Measurements from ENCODE around the gene GTPBP6. TPM values are rescaled to one million over a fixed set of nuclear protein-coding genes. Genes with fewer than 3 reads are reported as not detected.
A peak's percentile ranks its signal among the peaks of the same experiment; 100 is the strongest.

GTPBP6 gene
- total RNA-seq, 1 donor from 2014 or later: 55.1 TPM

GRCh38 chrX:314781-315595 is 3.6 kb downstream of the GTPBP6 start:
- peak; percentile 63 for DNase-seq
- H3K36me3 ChIP-seq: peaks cover 46% of the 10 kb centered on the region
- intact Hi-C loops (cut with DNase I): no loop called here

GRCh38 chrX:314049-314448 is 4.5 kb downstream of the GTPBP6 start:
- DNase-seq: no peak
- no peak for TF ChIP-seq CTCF (IDR thresholded peaks at IDR 0.05)
- Histone ChIP-seq H3K4me1 (no peaks in the 10 kb centered on the region), H3K4me3 (no peak overlapping the region), H3K9me3 (no peaks in the 10 kb centered on the region), H3K27ac (no peak overlapping the region), H3K27me3 (no peaks in the 10 kb centered on the region), H3K36me3 (peaks cover 50% of the 10 kb centered on the region)
- intact Hi-C loops (cut with DNase I): no loop called here
- no peak for ATAC-seq

More at GRCh38 chrX:314781-315595, 3.6 kb downstream of the GTPBP6 start:
- no peak overlapping the region for H3K27ac ChIP-seq
- H3K4me1 ChIP-seq: peaks cover 4% of the 10 kb centered on the region
- no peaks in the 10 kb centered on the region for H3K27me3 ChIP-seq
- TF ChIP-seq CTCF (IDR thresholded peaks at IDR 0.05): no peak
- ATAC-seq: no peak
- H3K4me3 ChIP-seq: no peak overlapping the region
- no peaks in the 10 kb centered on the region for H3K9me3 ChIP-seq

- Histone ChIP-seq H3K9me3 (no peaks in the 10 kb centered on the region), H3K4me1 (no peaks in the 10 kb centered on the region), H3K27ac (no peak overlapping the region), H3K36me3 (peaks cover 56% of the 10 kb centered on the region), H3K4me3 (no peak overlapping the region), H3K27me3 (no peaks in the 10 kb centered on the region)
- no peak for DNase-seq
- no peak for TF ChIP-seq CTCF (IDR thresholded peaks at IDR 0.05)
- intact Hi-C loops (cut with DNase I): no loop called here
- ATAC-seq: no peak
Measured at GRCh38 chrX:313546-313945, 5.0 kb downstream of the GTPBP6 start.

GRCh38 chrX:312621-313331 is 5.8 kb downstream of the GTPBP6 start:
- Histone ChIP-seq H3K4me1 (no peaks in the 10 kb centered on the region), H3K4me3 (no peak overlapping the region), H3K27ac (no peak overlapping the region), H3K36me3 (peaks cover 63% of the 10 kb centered on the region), H3K27me3 (no peaks in the 10 kb centered on the region), H3K9me3 (no peaks in the 10 kb centered on the region)
- intact Hi-C loops (cut with DNase I): no loop called here
- ATAC-seq (peak; percentile 2), DNase-seq (peak; percentile 67)
- no peak for TF ChIP-seq CTCF (IDR thresholded peaks at IDR 0.05)

- Histone ChIP-seq H3K4me3 (no peak overlapping the region), H3K9me3 (no peaks in the 10 kb centered on the region), H3K36me3 (peaks cover 76% of the 10 kb centered on the region), H3K27ac (no peak overlapping the region), H3K27me3 (no peaks in the 10 kb centered on the region), H3K4me1 (no peaks in the 10 kb centered on the region)
- DNase-seq: peak; percentile 59
- intact Hi-C loops (cut with DNase I): no loop called here
- no peak for TF ChIP-seq CTCF (IDR thresholded peaks at IDR 0.05)
- peak; percentile 3 for ATAC-seq
Measured at GRCh38 chrX:311156-312129, 7.2 kb downstream of the GTPBP6 start.
